ENCODE measurements around the gene LINC01488. TPM values are rescaled to one million over a fixed set of nuclear protein-coding genes. Genes with fewer than 3 reads are reported as not detected.

LINC01488 gene
- total and polyA plus RNA-seq, 2 of the 13 experiments (the other 11 are each of a cell fraction or from before 2014, with no cell fraction given) = 0.26 to 0.58 TPM

DNA sequence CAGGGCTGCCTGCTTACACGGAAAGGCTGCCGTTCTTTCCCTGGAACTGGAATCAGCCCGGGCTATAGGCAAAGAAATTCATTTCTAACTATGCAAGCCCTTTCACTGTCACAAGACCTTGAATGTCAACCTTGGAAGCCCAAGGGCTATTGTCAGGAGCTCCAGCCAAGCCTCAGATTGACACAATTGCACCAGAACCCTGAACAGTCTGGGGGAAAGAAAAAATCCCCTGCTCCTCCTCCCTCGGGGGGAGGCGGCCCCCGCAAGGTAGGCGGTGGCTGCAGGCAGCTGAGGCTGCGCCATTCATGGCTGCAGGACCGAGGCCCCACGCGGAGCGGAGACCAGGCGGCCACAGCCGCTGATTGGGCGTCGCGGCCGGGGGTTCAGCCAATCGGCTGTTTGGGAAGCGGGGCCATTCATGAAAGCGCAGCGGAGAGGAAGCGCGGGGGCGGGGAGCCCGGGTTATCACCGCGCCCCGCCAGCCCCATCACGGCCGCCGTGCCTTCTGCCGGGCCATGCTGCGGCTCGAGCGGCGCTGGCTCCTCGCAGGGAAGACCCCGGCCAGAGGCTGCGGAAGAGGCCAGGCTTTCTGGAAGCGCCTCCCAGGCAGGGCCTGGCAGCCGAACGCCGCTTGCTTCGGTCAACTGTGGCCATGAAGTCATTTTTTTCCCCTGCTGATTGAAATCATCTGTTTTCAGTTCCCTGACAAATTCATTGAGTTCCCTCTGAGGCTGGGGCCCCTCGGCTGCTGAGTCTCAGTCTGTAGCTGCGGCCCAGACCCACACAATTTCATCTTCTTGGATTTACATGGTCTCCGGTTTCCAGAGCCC lies 38.1 kb upstream of the LINC01488 start (continued):
- TF ChIP-seq ZNF225 (CRISPR knock-in tag; IDR thresholded peaks at IDR 0.05) (0 out of 2 replicates have a peak, but pooled peaks have one; percentile 9), FUBP1 (CRISPR knock-in tag; IDR thresholded peaks at IDR 0.05; ENCODE audit: borderline replicate concordance) (no peak), ZHX1 (CRISPR knock-in tag; IDR thresholded peaks at IDR 0.05; ENCODE audit: low read depth) (no peak), PHF8 (CRISPR knock-in tag; IDR thresholded peaks at IDR 0.05) (no peak), ZBTB34 (CRISPR knock-in tag; IDR thresholded peaks at IDR 0.05) (no peak), ELF1 (CRISPR knock-in tag; IDR thresholded peaks at IDR 0.05) (no peak; the same call in 1 of the 2 replicates), CBX1 (IDR thresholded peaks at IDR 0.05; ENCODE audit: low read depth) (no peak), HCFC1 (IDR thresholded peaks at IDR 0.05; ENCODE audit: low read depth, low read length) (no peak), TMF1 (CRISPR knock-in tag; IDR thresholded peaks at IDR 0.05; ENCODE audit: low read depth) (no peak), CHCHD3 (CRISPR knock-in tag; IDR thresholded peaks at IDR 0.05) (no peak), SP5 (CRISPR knock-in tag; IDR thresholded peaks at IDR 0.05; ENCODE audit: borderline replicate concordance, low read depth) (no peak), JDP2 (CRISPR knock-in tag; IDR thresholded peaks at IDR 0.05; ENCODE audit: borderline replicate concordance) (no peak), ZNF569 (CRISPR knock-in tag; IDR thresholded peaks at IDR 0.05; ENCODE audit: borderline replicate concordance) (no peak), ZNF660 (CRISPR knock-in tag; IDR thresholded peaks at IDR 0.05; ENCODE audit: borderline replicate concordance, low read depth) (no peak), TGIF2 (CRISPR knock-in tag; IDR thresholded peaks at IDR 0.05) (no peak), ZNF598 (CRISPR knock-in tag; IDR thresholded peaks at IDR 0.05; ENCODE audit: borderline replicate concordance) (no peak), ZNF790 (CRISPR knock-in tag; IDR thresholded peaks at IDR 0.05; ENCODE audit: borderline replicate concordance) (0 out of 2 replicates have a peak, but pooled peaks have one; percentile 2), SOX13 (IDR thresholded peaks at IDR 0.05) (no peak), SOX13 (CRISPR knock-in tag; conservative IDR thresholded peaks at IDR 0.05 in 1 of 2, IDR thresholded peaks at IDR 0.05 in 1 of 2) (no peak; a peak in 1 of 4 replicates), FOSL1 (CRISPR knock-in tag; IDR thresholded peaks at IDR 0.05; ENCODE audit: borderline replicate concordance) (no peak), ZNF431 (CRISPR knock-in tag; IDR thresholded peaks at IDR 0.05; ENCODE audit: borderline replicate concordance, low read depth) (no peak), ZNF382 (CRISPR knock-in tag; IDR thresholded peaks at IDR 0.05; ENCODE audit: borderline replicate concordance) (no peak), GTF3A (CRISPR knock-in tag; conservative IDR thresholded peaks at IDR 0.05) (no peak), ZNF816 (CRISPR knock-in tag; IDR thresholded peaks at IDR 0.05; ENCODE audit: borderline replicate concordance) (no peak), TCF7L2 (IDR thresholded peaks at IDR 0.05; ENCODE audit: low read depth, low read length) (no peak)
